HepG2 (cell line): Measurements from ENCODE around the gene SRRM2. TPM values are rescaled to one million over a fixed set of nuclear protein-coding genes. Genes with fewer than 3 reads are reported as not detected.

Source experiments
- ARNT ChIP-seq: fragments of 450-650 bp; IDR thresholded peaks from 2 replicates; pipeline ENCODE4 v1.6.1; 2017
- CREBL2 ChIP-seq: sonication (generic); formaldehyde crosslinking; IDR thresholded peaks from 2 replicates; pipeline ENCODE4 v1.8.1; 2023; ENCODE audit warnings: missing genetic modification reagents, mild to moderate bottlenecking, borderline replicate concordance
- EEA1 ChIP-seq: sonication (generic); formaldehyde crosslinking; IDR thresholded peaks from 2 replicates; pipeline ENCODE4 v1.5.1; 2020; ENCODE audit warnings: mild to moderate bottlenecking, missing genetic modification reagents, borderline replicate concordance
- ETV5 ChIP-seq: IDR thresholded peaks from 2 replicates; pipeline ENCODE4 v1.6.1; 2018; ENCODE audit warnings: missing biosample characterization, missing genetic modification reagents, inconsistent platforms, borderline replicate concordance
- GFI1 ChIP-seq: sonication (generic); formaldehyde crosslinking; IDR thresholded peaks from 2 replicates; pipeline ENCODE4 v1.5.0; 2020; ENCODE audit warnings: missing genetic modification reagents, mild to moderate bottlenecking, borderline replicate concordance
- HNF1B ChIP-seq: sonication (generic); formaldehyde crosslinking; IDR thresholded peaks from 2 replicates; pipeline ENCODE4 v1.5.1; 2020; ENCODE audit warnings: mild to moderate bottlenecking, moderate library complexity, missing genetic modification reagents
- KLF9 ChIP-seq: IDR thresholded peaks from 2 replicates; pipeline ENCODE4 v1.6.1; 2016; ENCODE audit warnings: low read depth
- NR2F6 ChIP-seq, 2 experiments: IDR thresholded peaks; 2 replicates each; pipeline ENCODE4 v1.6.1; 2016; ENCODE audit warnings: antibody characterized with exemption in 1 of 2, mild to moderate bottlenecking in 1 of 2
- ZBTB26 ChIP-seq: IDR thresholded peaks from 2 replicates; pipeline ENCODE4 v1.6.1; 2016; ENCODE audit warnings: missing compliant biosample characterization, missing genetic modification reagents, borderline replicate concordance
- ZBTB46 ChIP-seq: sonication (generic); formaldehyde crosslinking; IDR thresholded peaks from 2 replicates; pipeline ENCODE4 v1.4.0; 2020; ENCODE audit warnings: mild to moderate bottlenecking, missing genetic modification reagents, borderline replicate concordance
- ZNF180 ChIP-seq: sonication (generic); formaldehyde crosslinking; IDR thresholded peaks from 2 replicates; pipeline ENCODE4 v1.4.0; 2020; ENCODE audit warnings: low read depth, missing genetic modification reagents, borderline replicate concordance
- ZNF232 ChIP-seq: sonication (generic); formaldehyde crosslinking; IDR thresholded peaks from 2 replicates; pipeline ENCODE4 v1.4.0; 2020; ENCODE audit warnings: missing genetic modification reagents, borderline replicate concordance
- ZNF3 ChIP-seq: IDR thresholded peaks from 2 replicates; pipeline ENCODE4 v1.7.0; 2017; ENCODE audit warnings: inconsistent platforms
- ZNF343 ChIP-seq: sonication (generic); formaldehyde crosslinking; IDR thresholded peaks from 2 replicates; pipeline ENCODE4 v1.4.0; 2020; ENCODE audit warnings: mild to moderate bottlenecking, missing genetic modification reagents
- ZNF441 ChIP-seq: sonication (generic); formaldehyde crosslinking; IDR thresholded peaks from 2 replicates; pipeline ENCODE4 v1.7.0; 2021; ENCODE audit warnings: missing genetic modification reagents, borderline replicate concordance
- ZNF512B ChIP-seq: sonication (generic); formaldehyde crosslinking; IDR thresholded peaks from 2 replicates; pipeline ENCODE4 v1.5.1; 2020; ENCODE audit warnings: missing genetic modification reagents, mild to moderate bottlenecking, borderline replicate concordance
- ZNF704 ChIP-seq: sonication (generic); formaldehyde crosslinking; IDR thresholded peaks from 2 replicates; pipeline ENCODE4 v1.8.1; 2023; ENCODE audit warnings: mild to moderate bottlenecking, inconsistent platforms, moderate library complexity, missing genetic modification reagents, borderline replicate concordance
- ZNF777 ChIP-seq: sonication (generic); formaldehyde crosslinking; IDR thresholded peaks from 2 replicates; pipeline ENCODE4 v1.4.0; 2020; ENCODE audit warnings: missing genetic modification reagents
- polyA plus RNA-seq, 8 experiments: library from polyadenylated mRNA; depleted of rRNA in 3 of 8; stranded (reverse) in 7 of 8; unstranded in 1 of 8; fragments of >200 nt; fragmentation: Illumina TruSeq in 4 of 8; extraction: Trizol in 4 of 8; gene quantifications; 2 replicates each; pipeline versions ENCODE4 v1.2.1 to v1.2.3, GENCODE V29; 2011 to 2016; ENCODE audit warnings: low read depth in 4 of 8, missing spikeins in 1 of 8, mixed read lengths in 1 of 8; ENCODE audit not compliant: insufficient read depth in 1 of 8
- total RNA-seq, 5 experiments: library from RNA; depleted of rRNA; stranded (reverse); fragments of >200 nt; fragmentation: Illumina TruSeq; extraction: Trizol; gene quantifications; 2 replicates each; pipeline ENCODE4 v1.2.3, GENCODE V29; 2016; ENCODE audit warnings: low read depth in 1 of 5

SRRM2 gene
- total and polyA plus RNA-seq, 2 of the 13 experiments (the other 11 are each of a cell fraction or from before 2014, with no cell fraction given), result 50.4 to 112 TPM

GRCh38 chr16:2777231-2777902 is 24.9 kb downstream of the SRRM2 start, which contains the start of gene ELOB (continued):
- peak; percentile 67 for TF ChIP-seq HNF1B (CRISPR knock-in tag)
- TF ChIP-seq ZBTB26 (CRISPR knock-in tag), result no peak
- no peak for TF ChIP-seq NR2F6 (IDR thresholded peaks at IDR 0.05)
- no peak for TF ChIP-seq NR2F6 (CRISPR knock-in tag; IDR thresholded peaks at IDR 0.05)
- no peak for TF ChIP-seq ETV5
- no peak for TF ChIP-seq KLF9 (CRISPR knock-in tag)
- TF ChIP-seq ZNF704 (CRISPR knock-in tag), result no peak
- TF ChIP-seq ZBTB46 (CRISPR knock-in tag), result no peak
- TF ChIP-seq ARNT, result no peak
- TF ChIP-seq CREBL2 (CRISPR knock-in tag), result peak; percentile 72; the same call in 1 of the 2 replicates
- no peak for TF ChIP-seq ZNF512B (CRISPR knock-in tag)
- no peak for TF ChIP-seq ZNF441 (CRISPR knock-in tag)
- TF ChIP-seq ZNF180 (CRISPR knock-in tag), result no peak
- TF ChIP-seq ZNF3 (CRISPR knock-in tag), result no peak
- TF ChIP-seq GFI1 (CRISPR knock-in tag), result no peak; the same call in 1 of the 2 replicates
- TF ChIP-seq ZNF232 (CRISPR knock-in tag), result no peak
- TF ChIP-seq ZNF777 (CRISPR knock-in tag), result no peak
- TF ChIP-seq EEA1 (CRISPR knock-in tag), result no peak; the same call in 1 of the 2 replicates
- TF ChIP-seq ZNF343 (CRISPR knock-in tag), result peak; percentile 84; the same call in 1 of the 2 replicates
